Kidney (tissue), 14 donors: ENCODE measurements around the gene APBA1. TPM values are rescaled to one million over a fixed set of nuclear protein-coding genes. Genes with fewer than 3 reads are reported as not detected.

Experiments
- DNase-seq, 5 donors: peaks; one replicate each; pipeline ENCODE4 v3.0.0-alpha.2; 2013 to 2020
- FAIRE-seq: peaks from 2 replicates; lab custom pipeline; 2012; peaks lifted over from hg19 to GRCh38; lab: Jason Lieb, UNC
- H3K27ac ChIP-seq, 2 donors: one replicate each; pipeline ENCODE4 v1.7.0; 2013; ENCODE audit warnings: low read depth in 2 of 2, low read length in 2 of 2, inconsistent platforms in 1 of 2
- H3K27me3 ChIP-seq: one replicate; pipeline ENCODE4 v1.7.1; 2013; ENCODE audit warnings: low read length, inconsistent platforms; ENCODE audit not compliant: control insufficient read depth, insufficient read depth
- H3K36me3 ChIP-seq, 3 donors: one replicate each; pipeline versions ENCODE4 v1.7.0 to v1.7.1; 2013; ENCODE audit warnings: low read length in 3 of 3, control low read depth in 1 of 3, inconsistent platforms in 1 of 3; ENCODE audit not compliant: insufficient read depth in 3 of 3, control insufficient read depth in 2 of 3
- H3K4me1 ChIP-seq, 3 donors: one replicate each; pipeline versions ENCODE4 v1.7.0 to v1.7.1; 2013; ENCODE audit warnings: low read length in 3 of 3, inconsistent platforms in 1 of 3, low read depth in 1 of 3; ENCODE audit not compliant: control insufficient read depth in 2 of 3, insufficient read depth in 2 of 3
- H3K4me3 ChIP-seq, 3 donors: one replicate each; pipeline versions ENCODE4 v1.7.0 to v1.8.1; 2013; ENCODE audit warnings: low read length in 3 of 3, control low read depth in 1 of 3, inconsistent platforms in 1 of 3
- H3K9ac ChIP-seq, 3 donors: one replicate each; pipeline versions ENCODE4 v1.7.0 to v1.7.1; 2013; ENCODE audit warnings: low read length in 3 of 3, control low read depth in 1 of 3, inconsistent platforms in 1 of 3
- H3K9me3 ChIP-seq, 3 donors: one replicate each; pipeline versions ENCODE4 v1.7.0 to v1.7.1; 2013; ENCODE audit warnings: low read length in 3 of 3, control low read depth in 1 of 3, inconsistent platforms in 1 of 3; ENCODE audit not compliant: control insufficient read depth in 2 of 3, insufficient read depth in 1 of 3
- CTCF ChIP-seq: IDR thresholded peaks from 3 replicates; pipeline ENCODE4 v1.5.1; 2012; ENCODE audit warnings: mild to moderate bottlenecking, moderate library complexity, borderline replicate concordance; ENCODE audit not compliant: insufficient read depth; ENCODE audit errors: extremely low read depth
- intact Hi-C: fragments of 100-400 bp; cut with DNase I; formaldehyde crosslinking; loops from one replicate; pipeline ENCODE4 v1.11.1; 2022
- polyA plus RNA-seq: library from polyadenylated mRNA; stranded (reverse); fragments of 350-450 nt; fragmentation: Illumina TruSeq; extraction: RNeasy Lipid Tissue Mini Kit (QIAGEN cat#74804); gene quantifications from one replicate; pipeline ENCODE4 v1.2.3, GENCODE V29; 2014; ENCODE audit warnings: low read depth, low replicate concordance; ENCODE audit not compliant: insufficient read depth
- total RNA-seq: library from RNA; stranded (reverse); fragmentation: NEBNext Ultra II Directional; extraction: Animal tissue kit (Norgen Biotek cat#: 25700); gene quantifications from one replicate; pipeline ENCODE4 v1.2.1, GENCODE V29; 2021
- donor health status: control.
- donor health status: control.
- donor health status: control.
- donor health status: control.
- donor health status: control.
- donor health status: DM: yes; HTN: yes; CAD: no.
- donor health status: Normal renal cell carcinoma (clear cell type).

The APBA1 gene
- total and polyA plus RNA-seq, 2 donors from 2014 or later: 1.3 to 5.1 TPM

- DNase-seq: no peak
- no peak for FAIRE-seq
Observed at GRCh38 chr9:69585571-69585970, 86.6 kb downstream of the APBA1 start.

GRCh38 chr9:69584759-69585158, 87.4 kb downstream of the APBA1 start:
- Histone ChIP-seq H3K9me3 (no peaks in the 10 kb centered on the region), H3K9ac (no peak overlapping the region), H3K27ac (no peak overlapping the region), H3K4me3 (no peak overlapping the region), H3K4me1 (peaks cover 0 to 2% (median 0%) of the 10 kb centered on the region in 3 donors), H3K36me3 (no peaks in the 10 kb centered on the region), H3K27me3 (no peaks in the 10 kb centered on the region)
- intact Hi-C loops: no loop called here
- no peak for FAIRE-seq
- no peak for DNase-seq
- no peak for TF ChIP-seq CTCF

More at GRCh38 chr9:69585571-69585970, 86.6 kb downstream of the APBA1 start:
- Histone ChIP-seq H3K9ac (no peak overlapping the region), H3K4me1 (peaks cover 0 to under 1% (median 0%) of the 10 kb centered on the region in 3 donors), H3K27ac (no peak overlapping the region), H3K27me3 (no peaks in the 10 kb centered on the region), H3K36me3 (no peaks in the 10 kb centered on the region), H3K9me3 (no peaks in the 10 kb centered on the region), H3K4me3 (no peak overlapping the region)
- intact Hi-C loops: no loop called here
- no peak for TF ChIP-seq CTCF

GRCh38 chr9:69583645-69584234, 88.4 kb downstream of the APBA1 start:
- peaks cover 0 to 2% (median 0%) of the 10 kb centered on the region in 3 donors for H3K4me1 ChIP-seq
- H3K27me3 ChIP-seq: no peaks in the 10 kb centered on the region
- H3K4me3 ChIP-seq: no peak overlapping the region
- intact Hi-C loops: no loop called here
- H3K9me3 ChIP-seq: no peaks in the 10 kb centered on the region
- no peak for FAIRE-seq
- H3K27ac ChIP-seq: no peak overlapping the region
- DNase-seq: no peak
- TF ChIP-seq CTCF: no peak
- no peak overlapping the region for H3K9ac ChIP-seq
- no peaks in the 10 kb centered on the region for H3K36me3 ChIP-seq
